ENCODE results near the gene KLHDC7B.

KLHDC7B gene

GRCh38 chr22:50520826-50521453 lies 24.8 kb upstream of the KLHDC7B start:
- Mint-ChIP-seq H3K4me3 (no peak overlapping the region), H3K27me3 (ENCODE audit: low read depth, poor library complexity) (no peaks in the 10 kb centered on the region), H3K4me1 (peaks cover 8% of the 10 kb centered on the region), H3K27ac (no peak overlapping the region), H3K36me3 (ENCODE audit: low read depth) (peaks cover 16% of the 10 kb centered on the region), H3K9me3 (no peaks in the 10 kb centered on the region)
- no peak for DNase-seq
- no peak for TF ChIP-seq CTCF (IDR thresholded peaks at IDR 0.05)

GRCh38 chr22:50521710-50522109 lies 24.0 kb upstream of the KLHDC7B start:
- no peak for DNase-seq
- H3K4me1 Mint-ChIP-seq: peaks cover 9% of the 10 kb centered on the region
- H3K4me3 Mint-ChIP-seq: no peak overlapping the region
- H3K9me3 Mint-ChIP-seq: no peaks in the 10 kb centered on the region
- peaks cover 16% of the 10 kb centered on the region for H3K36me3 Mint-ChIP-seq (ENCODE audit: low read depth)
- no peak for TF ChIP-seq CTCF (IDR thresholded peaks at IDR 0.05)
- H3K27me3 Mint-ChIP-seq (ENCODE audit: low read depth, poor library complexity): no peaks in the 10 kb centered on the region
- no peak overlapping the region for H3K27ac Mint-ChIP-seq

GRCh38 chr22:50522208-50522805 lies 23.4 kb upstream of the KLHDC7B start:
- no peak for DNase-seq
- Mint-ChIP-seq H3K9me3 (no peaks in the 10 kb centered on the region), H3K27me3 (ENCODE audit: low read depth, poor library complexity) (peaks cover 2% of the 10 kb centered on the region), H3K27ac (no peak overlapping the region), H3K36me3 (ENCODE audit: low read depth) (peaks cover 16% of the 10 kb centered on the region), H3K4me1 (peaks cover 15% of the 10 kb centered on the region), H3K4me3 (no peak overlapping the region)
- no peak for TF ChIP-seq CTCF (IDR thresholded peaks at IDR 0.05)

GRCh38 chr22:50522806-50523438 lies 22.8 kb upstream of the KLHDC7B start:
- peaks cover 19% of the 10 kb centered on the region for H3K36me3 Mint-ChIP-seq (ENCODE audit: low read depth)
- H3K4me3 Mint-ChIP-seq: peak overlapping the region; percentile 25
- DNase-seq: no peak
- no peaks in the 10 kb centered on the region for H3K9me3 Mint-ChIP-seq
- H3K27ac Mint-ChIP-seq: no peak overlapping the region
- H3K4me1 Mint-ChIP-seq: peaks cover 21% of the 10 kb centered on the region
- peaks cover 8% of the 10 kb centered on the region for H3K27me3 Mint-ChIP-seq (ENCODE audit: low read depth, poor library complexity)
- no peak for TF ChIP-seq CTCF (IDR thresholded peaks at IDR 0.05)

- H3K27me3 Mint-ChIP-seq (ENCODE audit: low read depth, poor library complexity): peaks cover 13% of the 10 kb centered on the region
- no peaks in the 10 kb centered on the region for H3K9me3 Mint-ChIP-seq
- peaks cover 23% of the 10 kb centered on the region for H3K4me1 Mint-ChIP-seq
- H3K36me3 Mint-ChIP-seq (ENCODE audit: low read depth): peaks cover 24% of the 10 kb centered on the region
- TF ChIP-seq CTCF (IDR thresholded peaks at IDR 0.05): no peak
- peak overlapping the region; percentile 64 for H3K27ac Mint-ChIP-seq
- peak overlapping the region; percentile 25 for H3K4me3 Mint-ChIP-seq
- no peak for DNase-seq
Observed at GRCh38 chr22:50523458-50523805, 22.3 kb upstream of the KLHDC7B start.
